Fibroblast of peridontal ligament (primary cell): ENCODE data around the gene PDE1C.
"Not testable (repeated sequence)": the region's sequence is repeated elsewhere in the genome, so short reads cannot be mapped to it uniquely, and the experiment has no call there.

Experiments used
- DNase-seq: peaks from one replicate; pipeline ENCODE4 v3.0.0-alpha.2; 2010; ENCODE audit errors: extremely low read depth

The PDE1C gene

DNA sequence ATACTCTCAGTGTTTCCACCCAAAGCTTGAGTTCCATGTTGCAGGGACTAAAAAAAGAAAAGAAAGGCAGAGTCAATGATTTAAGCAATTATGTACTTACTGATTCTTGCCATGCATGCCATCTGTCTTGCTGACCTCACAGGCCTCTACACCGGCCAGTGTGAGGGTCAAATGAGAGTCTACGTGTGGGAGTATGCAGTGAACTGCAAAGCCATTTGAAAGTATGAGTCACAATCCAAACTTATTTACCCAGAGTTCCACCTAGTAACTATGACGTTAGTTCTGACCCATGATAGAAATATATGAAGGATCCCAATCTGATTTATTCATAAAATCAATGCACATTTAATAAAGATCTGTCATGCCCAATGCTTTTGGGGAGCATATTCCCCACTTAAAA is 26.5 kb downstream of the PDE1C start:
- peak; percentile 28 for DNase-seq

DNA sequence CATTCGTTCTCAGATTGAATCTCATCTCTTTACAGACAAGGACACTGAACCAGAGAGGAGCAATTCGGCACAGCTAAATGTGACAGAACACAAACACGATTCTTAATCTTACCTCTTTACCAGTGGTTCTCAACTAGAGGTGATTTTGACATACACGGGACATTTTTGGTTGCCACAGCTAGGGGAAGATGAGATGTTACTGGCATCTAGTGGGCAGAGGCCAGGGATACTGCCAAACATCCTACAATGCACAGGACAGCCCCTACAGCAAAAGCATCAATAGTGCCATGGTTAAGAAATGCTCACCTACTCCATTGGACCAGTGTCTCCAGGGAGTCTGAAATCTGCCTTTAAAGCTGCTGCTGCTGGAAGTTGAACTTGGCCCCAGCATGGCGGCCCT is 27.3 kb downstream of the PDE1C start:
- no peak for DNase-seq

DNA sequence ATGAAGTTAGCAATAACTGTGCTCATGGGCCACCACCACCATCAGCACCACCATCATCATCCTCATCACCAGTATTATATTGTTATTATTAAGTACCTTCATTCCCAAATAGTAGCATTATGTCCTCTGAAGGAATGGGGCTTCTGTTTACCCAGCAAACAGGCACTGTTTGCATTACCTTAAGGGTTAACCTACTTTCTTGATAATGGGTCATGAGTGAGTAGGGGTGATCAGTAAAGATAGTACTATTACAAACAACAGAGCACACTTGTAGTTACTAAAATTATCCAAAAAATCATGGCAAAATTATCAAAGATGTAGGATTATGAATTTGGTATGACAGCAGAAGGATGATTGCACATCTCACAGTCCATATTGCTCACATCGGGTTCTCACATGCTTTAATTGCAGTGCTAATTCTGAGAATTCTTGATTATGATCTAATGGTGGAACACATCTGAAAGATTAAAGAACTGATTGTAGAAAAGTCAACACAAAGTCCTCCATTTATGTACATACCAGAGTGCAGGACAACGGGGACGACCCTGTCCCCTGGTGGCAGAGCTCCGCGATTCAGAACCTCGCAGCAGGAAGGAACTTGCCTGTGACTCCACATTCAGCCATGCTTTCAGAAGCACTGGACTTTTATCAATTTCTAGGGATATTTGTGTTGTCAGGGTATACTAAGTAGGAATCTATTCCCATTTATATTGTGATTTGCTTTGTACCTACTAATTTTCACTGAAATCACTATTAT is 31.0 kb downstream of the PDE1C start:
- DNase-seq = no peak

- DNase-seq = no peak
Measured at GRCh38 chr7:32037650-32038198, 32.5 kb downstream of the PDE1C start.

DNA sequence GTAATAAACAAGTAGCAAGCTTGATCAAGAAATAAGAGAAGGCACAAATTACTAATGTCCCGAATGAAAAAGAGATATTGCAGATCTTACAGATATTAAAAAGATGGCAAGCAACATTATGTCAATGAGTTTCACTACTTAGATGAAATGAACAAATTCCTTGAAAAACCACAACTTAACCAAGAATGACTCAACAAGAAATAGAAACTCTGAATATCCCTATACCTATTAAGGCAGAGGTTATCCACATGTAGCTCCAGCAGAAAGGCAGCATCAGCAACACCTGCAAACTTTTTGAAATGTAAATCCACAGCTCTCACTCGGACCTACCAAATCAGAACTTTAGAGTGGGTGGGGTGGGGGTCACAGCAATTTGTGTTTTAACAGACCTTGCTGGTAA is 33.6 kb downstream of the PDE1C start:
- peak; percentile 20 for DNase-seq

DNA sequence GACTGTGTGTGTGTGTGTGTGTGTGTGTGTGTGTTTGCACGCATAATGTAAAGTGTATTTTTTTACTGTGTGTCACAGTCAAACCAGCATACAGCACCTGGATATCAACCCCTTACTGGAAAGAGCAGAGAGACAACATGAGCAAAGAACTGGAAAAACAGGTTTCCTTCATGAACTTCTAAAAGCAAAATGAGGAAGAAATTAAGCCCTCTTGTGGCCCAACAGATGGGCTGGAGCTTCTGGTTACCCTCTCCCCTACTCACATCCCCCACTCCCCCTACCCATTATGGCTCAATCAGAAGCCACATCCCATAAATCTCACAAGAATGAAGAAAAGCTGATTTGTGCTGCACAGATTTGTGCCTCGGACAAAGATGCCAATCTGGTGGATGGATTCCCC is 36.2 kb downstream of the PDE1C start:
- DNase-seq = no peak

DNA sequence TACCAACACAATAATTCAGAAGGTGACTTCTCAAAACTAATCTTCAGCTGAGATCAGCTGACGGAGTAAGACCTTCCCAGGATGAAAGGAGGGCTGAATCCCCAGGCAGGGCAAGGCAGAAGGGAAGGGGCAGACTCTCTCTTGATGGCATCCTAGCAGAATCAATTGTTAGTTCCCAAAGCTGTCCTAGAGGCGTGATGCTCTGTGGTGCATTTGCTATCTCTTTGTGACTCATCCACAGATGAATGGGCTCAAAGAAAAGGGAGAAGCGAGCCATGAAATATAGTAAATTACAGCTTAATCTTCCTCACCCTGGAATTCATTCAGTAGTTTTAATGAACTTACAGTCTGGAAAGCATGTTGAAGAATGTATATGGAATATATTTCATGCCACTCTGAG is 37.2 kb downstream of the PDE1C start:
- DNase-seq = no peak

- no peak for DNase-seq
Measured at GRCh38 chr7:32032211-32032610, 38.0 kb downstream of the PDE1C start.

DNA sequence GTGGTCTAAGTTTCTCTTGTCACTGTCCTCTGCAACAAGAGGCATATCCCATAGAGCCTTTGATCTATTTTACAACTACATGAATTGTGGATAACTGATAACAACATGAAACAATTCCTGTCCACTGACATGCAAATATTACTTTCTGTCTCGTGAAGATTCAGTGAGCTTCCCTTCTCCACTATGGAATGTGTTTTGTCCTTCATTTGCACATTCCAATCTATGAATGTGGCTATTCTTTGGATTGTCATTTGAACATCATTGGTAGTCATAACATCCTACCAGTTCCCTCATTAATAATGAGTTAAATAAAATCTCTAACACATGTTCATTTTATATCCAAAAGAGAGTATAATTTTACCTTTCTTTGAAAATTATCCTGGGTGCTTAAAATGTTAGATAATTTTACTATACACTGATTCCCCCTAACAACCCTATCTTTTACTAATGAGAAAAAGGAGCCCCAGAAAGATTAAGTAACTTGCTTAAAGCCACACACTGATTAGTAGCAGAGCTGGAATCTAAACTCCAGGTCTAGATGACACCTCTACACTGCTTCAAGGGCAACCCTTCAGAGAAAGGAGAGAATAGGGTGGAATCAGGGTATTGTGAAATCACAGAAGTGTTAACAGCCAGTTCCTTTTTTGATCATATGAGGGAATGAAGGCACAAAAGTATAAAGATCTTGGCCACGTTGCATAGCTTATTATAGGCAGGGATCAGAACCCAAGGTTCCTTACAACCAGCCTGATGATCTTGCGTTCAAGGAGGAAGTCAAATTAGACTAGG is 39.1 kb downstream of the PDE1C start:
- no peak for DNase-seq

DNA sequence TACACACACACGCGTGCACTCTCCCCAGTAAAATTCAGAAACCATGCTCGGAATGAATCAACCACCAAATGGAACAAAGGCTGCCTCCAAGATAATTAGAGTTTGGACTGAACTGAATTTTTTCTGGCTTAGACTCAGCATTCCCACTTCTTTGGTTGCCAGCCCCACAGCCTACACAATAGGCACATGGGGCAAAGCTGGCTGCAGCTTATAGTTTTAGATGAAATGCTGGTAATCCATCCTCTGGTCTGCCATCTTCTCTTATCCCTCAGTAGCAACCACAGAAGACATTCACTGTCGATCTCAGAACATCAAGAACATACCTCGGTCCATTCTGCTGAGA is 44.2 kb downstream of the PDE1C start:
- no peak for DNase-seq

DNA sequence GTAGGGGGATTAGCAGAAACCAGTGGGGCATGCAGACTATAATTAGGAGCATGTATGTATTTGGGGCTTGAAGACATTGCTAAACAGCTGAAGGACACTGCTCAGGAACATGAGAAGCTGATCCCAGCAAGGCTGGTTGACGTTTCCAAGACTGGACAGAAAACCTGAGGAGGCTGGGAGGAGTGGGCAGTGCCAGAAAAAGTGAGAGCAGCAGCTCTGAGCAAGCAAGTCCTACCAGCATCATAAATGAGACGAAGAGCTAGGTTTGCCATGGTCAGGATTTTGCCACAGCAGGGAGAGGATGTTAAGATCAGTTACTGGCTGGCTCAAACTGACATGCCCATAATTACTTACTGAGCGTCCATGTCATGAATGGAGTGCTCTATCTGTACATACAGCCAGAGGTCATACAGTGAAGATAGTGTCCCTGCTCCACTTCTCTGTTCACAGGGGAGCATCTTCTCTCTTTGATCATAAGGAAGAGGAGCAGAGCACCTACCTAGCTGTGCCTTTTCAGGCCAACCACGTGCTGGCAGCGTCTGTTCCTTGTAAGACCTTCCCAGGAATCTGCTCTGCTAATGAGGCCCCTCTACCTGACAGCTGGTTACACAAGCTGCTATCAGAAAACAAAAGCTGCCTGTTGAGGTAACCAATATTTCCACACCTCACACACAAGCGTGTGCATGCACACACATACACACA is 44.7 kb downstream of the PDE1C start:
- no peak for DNase-seq

- DNase-seq = no peak
Measured at GRCh38 chr7:32023376-32023775, 46.8 kb downstream of the PDE1C start.

DNA sequence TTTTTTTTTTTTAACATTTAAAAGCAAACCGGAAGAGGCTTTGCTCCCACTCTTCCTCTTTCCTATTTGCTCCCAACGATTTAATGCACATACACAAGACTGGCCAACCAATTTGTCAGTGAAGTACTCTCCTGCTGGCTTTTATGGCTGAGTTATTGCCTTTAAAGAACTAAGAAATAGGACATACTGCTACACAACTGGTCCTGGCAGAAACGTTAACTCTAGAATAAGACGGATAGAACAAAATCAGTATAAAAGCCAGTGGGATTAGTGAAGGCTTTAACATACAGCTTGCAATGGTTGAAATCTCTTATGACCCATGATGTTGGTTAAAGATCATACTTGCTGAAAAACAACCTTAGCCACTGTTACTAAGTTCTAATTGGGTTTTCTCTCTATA is 47.2 kb downstream of the PDE1C start:
- no peak for DNase-seq

DNA sequence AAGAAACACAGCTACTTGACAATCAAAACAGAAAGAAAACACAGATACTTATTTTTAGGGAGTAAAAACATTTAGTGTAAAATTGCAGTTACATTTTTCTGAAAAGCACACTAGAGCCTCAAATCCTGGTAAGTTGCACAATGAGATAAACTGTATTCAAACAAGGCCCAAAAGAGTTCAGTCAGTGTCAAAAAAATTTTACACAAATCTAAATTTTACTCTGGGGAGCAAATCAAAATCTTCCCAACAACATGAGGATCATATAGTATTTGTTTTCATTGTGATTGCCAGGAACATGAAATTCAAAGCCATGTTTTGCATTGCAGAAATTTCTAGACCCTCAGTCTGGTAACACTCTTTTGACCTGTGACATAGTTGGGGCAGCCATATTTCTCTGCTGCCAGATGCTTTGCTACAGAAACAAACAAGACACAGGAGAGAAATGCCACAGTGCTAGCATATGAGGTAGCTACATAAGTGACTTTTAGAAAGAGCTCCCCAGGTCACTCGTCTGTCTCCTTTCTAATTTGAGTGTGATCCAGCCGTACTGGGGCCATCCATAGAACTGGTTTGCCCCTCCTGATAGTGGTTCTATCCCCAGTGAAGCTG is 49.6 kb downstream of the PDE1C start:
- DNase-seq = peak; percentile 38

GRCh38 chr7:32018845-32019578 is 51.2 kb downstream of the PDE1C start:
- DNase-seq = no peak

GRCh38 chr7:32015133-32015532 is 55.1 kb downstream of the PDE1C start:
- no peak for DNase-seq

- DNase-seq = not testable (repeated sequence)
Measured at GRCh38 chr7:32013471-32013870, 56.7 kb downstream of the PDE1C start.

GRCh38 chr7:32005577-32005976 is 64.6 kb downstream of the PDE1C start:
- DNase-seq = no peak

DNA sequence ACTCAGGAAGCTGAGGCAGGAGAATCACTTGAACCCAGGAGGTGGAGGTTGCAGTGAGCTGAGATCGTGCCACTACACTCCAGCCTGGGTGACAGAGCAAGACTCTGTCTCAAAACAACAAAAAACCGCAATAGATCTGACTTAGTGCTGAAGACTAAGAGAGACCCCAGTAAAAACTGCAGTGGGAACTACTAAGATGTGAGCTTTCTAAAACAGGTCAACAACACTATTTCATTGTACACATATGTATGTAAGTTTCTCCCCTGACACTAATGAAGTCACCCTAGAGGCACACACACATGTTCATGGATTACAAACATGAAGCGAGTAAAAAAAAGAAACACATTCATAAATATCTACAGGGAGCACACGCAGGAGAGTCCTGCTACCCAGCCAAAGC is 68.3 kb downstream of the PDE1C start:
- DNase-seq = no peak

DNA sequence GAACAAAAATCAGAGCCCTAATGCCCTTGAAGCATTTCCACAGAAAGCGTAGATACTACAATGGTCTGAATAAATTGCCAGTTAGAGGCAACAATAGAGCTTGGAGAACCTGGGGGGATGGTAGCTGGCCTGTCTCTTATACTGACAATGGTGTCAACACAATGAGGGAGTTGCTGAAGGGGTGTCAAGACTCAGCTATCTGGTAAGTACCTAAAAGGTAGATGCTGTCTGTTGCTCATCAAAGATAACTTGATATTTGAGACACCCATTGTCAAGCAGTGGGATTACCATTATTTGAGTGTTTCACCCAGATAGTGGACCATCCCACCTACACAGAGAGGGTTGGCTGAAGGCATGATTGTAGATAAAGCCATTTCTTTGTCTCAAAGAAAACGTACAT is 72.8 kb downstream of the PDE1C start:
- no peak for DNase-seq

GRCh38 chr7:31995134-31995533 is 75.1 kb downstream of the PDE1C start:
- DNase-seq = no peak
